Aorta (tissue), 5 donors: ENCODE results near the gene IGFN1. TPM values are rescaled to one million over a fixed set of nuclear protein-coding genes. Genes with fewer than 3 reads are reported as not detected.
"Not testable (repeated sequence)": the region's sequence is repeated elsewhere in the genome, so short reads cannot be mapped to it uniquely, and the experiment has no call there.

Experiments used
- ATAC-seq: fragments of 200-7000 bp; cut with Tn5 transposase; one replicate; pipeline ENCODE4 v1.9.1; 2022; ENCODE audit warnings: moderate library complexity; ENCODE audit not compliant: low FRiP score
- DNase-seq, 2 donors: peaks; one replicate each; pipeline ENCODE4 v3.0.0-alpha.2; 2020
- H3K27ac ChIP-seq, 2 donors: one replicate each; pipeline ENCODE4 v1.5.1; 2013; ENCODE audit warnings: low read length in 2 of 2, mild to moderate bottlenecking in 2 of 2, moderate library complexity in 2 of 2, control low read depth in 1 of 2, inconsistent platforms in 1 of 2, low read depth in 1 of 2
- H3K27me3 ChIP-seq, 2 donors: one replicate each; pipeline ENCODE4 v1.6.1; 2013; ENCODE audit warnings: control low read depth in 1 of 2, low read length in 1 of 2, mild to moderate bottlenecking in 1 of 2, moderate library complexity in 1 of 2; ENCODE audit not compliant: insufficient read depth in 2 of 2, control insufficient read depth in 1 of 2
- H3K36me3 ChIP-seq, 2 donors: one replicate each; pipeline ENCODE4 v1.6.1; 2013; ENCODE audit warnings: control low read depth in 1 of 2, low read length in 1 of 2, mild to moderate bottlenecking in 1 of 2; ENCODE audit not compliant: insufficient read depth in 2 of 2, control insufficient read depth in 1 of 2
- H3K4me1 ChIP-seq, 2 donors: one replicate each; pipeline ENCODE4 v1.6.1; 2013; ENCODE audit warnings: low read length in 2 of 2, control low read depth in 1 of 2, mild to moderate bottlenecking in 1 of 2, moderate library complexity in 1 of 2; ENCODE audit not compliant: insufficient read depth in 2 of 2, control insufficient read depth in 1 of 2
- H3K4me3 ChIP-seq, 2 donors: one replicate each; pipeline ENCODE4 v1.5.1; 2013; ENCODE audit warnings: low read length in 2 of 2, control low read depth in 1 of 2, mild to moderate bottlenecking in 1 of 2
- H3K9me3 ChIP-seq: one replicate; pipeline ENCODE4 v1.6.1; 2013; ENCODE audit warnings: mild to moderate bottlenecking, low read length; ENCODE audit not compliant: control insufficient read depth
- WGBS, 2 donors: extraction: QIAGEN DNeasy Blood & Tissue Kit; methylation state at CpG; one replicate each; pipeline ENCODE4 v1.1.7; 2013; 5-methylcytosine and 5-hydroxymethylcytosine counted together
- intact Hi-C, 2 donors: fragments of 100-400 bp; cut with DNase I; formaldehyde crosslinking; loops; one replicate each; pipeline versions ENCODE4 v1.14.2 to v1.15.0; 2022
- polyA plus RNA-seq, 2 donors: library from polyadenylated mRNA; stranded (reverse); fragments of 200-250 nt; gene quantifications; one replicate each; pipeline ENCODE4 v1.2.3, GENCODE V29; 2013
- total RNA-seq, 2 donors: library from RNA; stranded (reverse); fragmentation: NEBNext Ultra II Directional; extraction: Animal tissue kit (Norgen Biotek cat#: 25700); gene quantifications; one replicate each; pipeline ENCODE4 v1.2.1, GENCODE V29; 2021
- donor health status: healthy with polysubstance abuse.
- donor health status: Bipolar disorder and iron deficiency.
- donor health status: DM: no; HTN: no; CAD: no.
- donor health status: DM: no; HTN: no; CAD: no.
- donor health status: DM: yes; HTN: yes; CAD: no.

Gene IGFN1
- total and polyA plus RNA-seq, 4 donors: 0.03 to 0.50 (median 0.16) TPM

DNA sequence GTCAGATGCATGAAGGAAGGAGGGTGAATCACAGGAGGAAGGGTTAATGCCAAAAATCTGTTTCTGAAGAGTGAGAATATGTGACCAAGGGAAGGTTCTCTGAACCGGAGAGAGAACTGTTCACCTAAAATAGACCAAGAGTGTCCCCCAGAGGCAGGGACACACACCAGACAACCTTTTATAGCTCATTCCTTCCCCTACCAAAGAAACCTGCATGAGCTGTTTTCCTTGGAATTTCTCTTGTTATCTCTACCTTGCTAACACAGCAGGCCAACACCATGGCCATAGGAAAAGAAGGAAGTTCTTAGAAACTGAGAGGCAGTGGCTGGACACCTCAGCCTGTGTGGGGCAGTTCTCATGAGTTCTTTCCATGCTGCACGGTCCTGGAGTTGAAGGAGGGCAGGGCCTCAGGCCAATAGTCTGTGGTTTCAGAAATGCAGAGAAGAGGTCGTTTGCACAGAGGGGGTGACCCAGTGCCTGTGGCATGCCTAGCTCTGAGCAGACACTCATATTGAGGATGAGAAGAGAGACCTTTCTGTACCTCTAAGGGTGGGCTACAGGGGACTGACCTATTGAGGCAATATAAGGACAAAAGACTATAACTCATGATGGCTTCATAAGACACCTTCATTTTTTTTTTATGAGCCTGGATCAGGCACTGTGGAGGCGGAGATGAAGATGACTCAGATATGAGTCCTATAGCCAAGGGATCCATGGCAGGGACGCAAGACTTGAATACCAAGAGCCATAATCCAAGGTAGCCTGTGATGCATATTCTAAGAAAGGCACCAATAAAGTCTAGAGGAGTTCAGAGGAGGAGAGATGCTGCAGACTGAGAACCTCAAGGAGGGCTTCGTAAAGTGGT, 39.4 kb downstream of the IGFN1 start:
- intact Hi-C loops: loop anchor here in 1 of 2 donors (10.0 kb wide), 1 partner anchor 255 kb away; no protein-coding TSS in a partner anchor
- Histone ChIP-seq H3K27ac (no peak overlapping the region), H3K36me3 (no peaks in the 10 kb centered on the region), H3K9me3 (no peaks in the 10 kb centered on the region), H3K4me1 (no peaks in the 10 kb centered on the region), H3K4me3 (no peak overlapping the region), H3K27me3 (no peaks in the 10 kb centered on the region)
- 64 to 69% methylated on average over 6 of the region's 6 CpGs for WGBS, 2 donors
- no peak for DNase-seq
- ATAC-seq: no peak

DNA sequence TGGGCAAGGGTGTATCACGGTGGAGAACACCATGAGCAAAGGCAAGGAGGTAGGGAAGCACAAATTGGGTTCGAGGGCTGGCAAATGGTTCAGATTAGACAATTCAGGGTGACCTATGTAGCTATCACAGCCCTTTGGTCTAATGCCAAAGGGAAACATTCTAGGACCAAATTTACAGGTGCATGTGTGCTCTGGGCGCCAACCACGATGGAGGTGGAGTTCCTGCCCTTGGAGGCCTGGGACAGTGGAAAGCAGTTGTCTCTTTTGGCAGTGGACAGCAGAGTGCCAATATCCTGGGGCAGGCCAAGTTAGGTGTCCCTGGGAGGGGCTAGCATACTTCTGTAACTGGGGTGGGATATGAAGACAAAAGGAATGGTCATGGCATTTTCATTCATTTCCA, 40.1 kb downstream of the IGFN1 start:
- ATAC-seq (no peak), DNase-seq (no peak)
- H3K27ac ChIP-seq: no peak overlapping the region
- H3K4me3 ChIP-seq: no peak overlapping the region
- no peaks in the 10 kb centered on the region for H3K4me1 ChIP-seq
- H3K36me3 ChIP-seq: no peaks in the 10 kb centered on the region
- H3K9me3 ChIP-seq: no peaks in the 10 kb centered on the region
- WGBS, 2 donors: 86 to 90% methylated on average over 4 of the region's 4 CpGs
- intact Hi-C loops: no loop called here
- H3K27me3 ChIP-seq: no peaks in the 10 kb centered on the region

GRCh38 chr1:201239646-201240045, 49.0 kb downstream of the IGFN1 start:
- intact Hi-C loops, H3K9me3 ChIP-seq, H3K36me3 ChIP-seq, ATAC-seq, H3K4me1 ChIP-seq, H3K27ac ChIP-seq, H3K27me3 ChIP-seq, H3K4me3 ChIP-seq: not testable (repeated sequence)
- peak in 1 of 2 donors; percentile 22 for DNase-seq
- 80 to 82% methylated on average over 8 to 11 of the region's 11 CpGs for WGBS, 2 donors

DNA sequence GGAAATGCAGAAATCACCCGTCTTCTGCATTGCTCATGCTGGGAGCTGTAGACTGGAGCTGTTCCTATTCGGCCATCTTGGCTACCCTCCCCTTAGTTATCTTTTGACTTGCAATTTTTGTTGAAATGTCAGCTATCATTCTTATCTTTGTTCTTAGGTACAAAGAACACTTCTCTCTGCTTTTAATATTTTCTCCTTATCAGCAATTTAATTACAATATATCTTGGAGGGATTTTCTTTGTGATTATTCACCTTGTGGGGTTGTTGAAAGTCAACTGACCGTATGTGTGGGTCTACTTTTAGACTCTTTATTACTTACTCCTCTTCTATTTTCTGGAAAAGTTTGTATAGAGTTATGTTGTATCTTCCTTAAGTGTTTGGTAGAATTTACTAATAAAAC, 49.5 kb downstream of the IGFN1 start:
- no peaks in the 10 kb centered on the region for H3K4me1 ChIP-seq
- no peak for ATAC-seq
- H3K27ac ChIP-seq: no peak overlapping the region
- 90 to 91% methylated on average over 3 of the region's 3 CpGs for WGBS, 2 donors
- H3K27me3 ChIP-seq: no peaks in the 10 kb centered on the region
- H3K36me3 ChIP-seq: no peaks in the 10 kb centered on the region
- intact Hi-C loops: no loop called here
- H3K9me3 ChIP-seq: no peaks in the 10 kb centered on the region
- DNase-seq: no peak
- H3K4me3 ChIP-seq: no peak overlapping the region

DNA sequence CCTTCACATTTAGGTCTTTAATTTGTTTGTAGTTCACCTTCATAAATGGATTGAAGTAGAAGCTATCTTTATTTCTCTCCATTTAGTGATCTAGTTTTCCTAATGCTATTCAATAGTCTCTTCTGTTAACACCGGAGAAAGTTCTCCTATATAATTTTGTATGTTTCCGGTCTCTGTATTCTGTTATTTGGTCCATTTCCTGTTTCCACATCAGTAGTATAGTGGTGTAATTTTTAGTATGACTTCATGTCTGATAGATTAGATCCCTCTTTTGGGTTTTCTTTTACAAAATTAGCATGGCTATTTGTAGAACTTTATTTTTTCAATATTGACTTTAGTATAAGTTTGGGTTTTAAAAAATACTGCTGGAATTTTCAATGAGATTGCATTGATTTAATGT, 51.1 kb downstream of the IGFN1 start:
- H3K9me3 ChIP-seq: no peaks in the 10 kb centered on the region
- H3K27me3 ChIP-seq: no peaks in the 10 kb centered on the region
- DNase-seq (no peak), ATAC-seq (no peak)
- no peak overlapping the region for H3K4me3 ChIP-seq
- intact Hi-C loops: no loop called here
- no peaks in the 10 kb centered on the region for H3K36me3 ChIP-seq
- no peak overlapping the region for H3K27ac ChIP-seq
- H3K4me1 ChIP-seq: no peaks in the 10 kb centered on the region
- WGBS, 2 donors: 31 to 35% methylated on average over 2 of the region's 2 CpGs

GRCh38 chr1:201245082-201245481, 54.5 kb downstream of the IGFN1 start:
- intact Hi-C loops: no loop called here
- Histone ChIP-seq H3K27ac (no peak overlapping the region), H3K27me3 (no peaks in the 10 kb centered on the region), H3K4me1 (no peaks in the 10 kb centered on the region), H3K9me3 (no peaks in the 10 kb centered on the region), H3K4me3 (no peak overlapping the region), H3K36me3 (no peaks in the 10 kb centered on the region)
- ATAC-seq: no peak
- DNase-seq: no peak
- WGBS, 2 donors: 17 to 24% methylated on average over 1 of the region's 1 CpG

- no peak for DNase-seq
- Histone ChIP-seq H3K9me3 (no peaks in the 10 kb centered on the region), H3K4me3 (no peak overlapping the region), H3K27me3 (no peaks in the 10 kb centered on the region), H3K4me1 (no peaks in the 10 kb centered on the region), H3K36me3 (no peaks in the 10 kb centered on the region), H3K27ac (no peak overlapping the region)
- ATAC-seq: no peak
- 95 to 96% methylated on average over 14 of the region's 14 CpGs for WGBS, 2 donors
- intact Hi-C loops: no loop called here
Measured at GRCh38 chr1:201248721-201249559, 58.3 kb downstream of the IGFN1 start.

DNA sequence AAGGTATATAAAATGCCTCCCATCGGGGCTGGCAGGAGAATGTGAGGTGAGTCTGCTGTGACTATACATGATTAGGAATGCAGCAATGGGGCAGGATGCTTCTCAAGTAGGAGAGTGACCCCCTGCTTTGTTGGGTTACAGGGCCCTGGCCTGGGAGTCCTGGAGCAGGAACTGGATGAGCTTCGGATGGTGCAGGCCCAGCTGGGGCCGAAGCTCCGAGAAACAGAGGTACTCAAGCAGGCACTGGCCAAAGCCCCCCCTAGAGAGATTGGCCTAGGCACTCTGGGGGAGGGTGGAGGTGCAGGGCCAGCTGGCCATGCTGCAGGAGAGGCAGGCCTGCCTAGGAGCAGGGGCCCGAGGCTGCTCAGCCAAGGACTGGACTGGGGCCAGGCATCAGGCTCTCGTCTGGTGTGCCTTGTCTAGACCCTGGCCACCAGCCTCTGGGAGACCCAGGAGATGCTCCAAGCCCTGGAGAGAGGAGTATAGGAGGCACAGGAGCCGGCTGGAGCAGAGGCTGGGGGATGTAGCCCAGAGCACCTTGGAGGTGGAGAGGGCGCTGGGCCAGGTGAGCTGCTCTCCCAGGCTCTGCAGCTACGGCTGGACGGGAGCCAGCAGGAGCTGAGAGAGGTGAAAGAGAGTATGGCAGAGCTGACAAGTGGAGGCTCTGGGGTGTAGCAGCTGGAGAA, 59.8 kb downstream of the IGFN1 start:
- Histone ChIP-seq H3K4me3 (no peak overlapping the region), H3K27ac (no peak overlapping the region), H3K4me1 (no peaks in the 10 kb centered on the region), H3K9me3 (no peaks in the 10 kb centered on the region), H3K27me3 (no peaks in the 10 kb centered on the region), H3K36me3 (no peaks in the 10 kb centered on the region)
- DNase-seq: peak in 1 of 2 donors; percentile 32
- intact Hi-C loops: loop anchor here in 1 of 2 donors (5.0 to 10.0 kb wide), 2 partner anchors 112 to 154 kb away; no protein-coding TSS in a partner anchor
- ATAC-seq: peak; percentile 31
- 63% methylated on average over 10 of the region's 10 CpGs for WGBS, 2 donors
